ENCODE data around the gene SHISA4. TPM values are rescaled to one million over a fixed set of nuclear protein-coding genes. Genes with fewer than 3 reads are reported as not detected.

The SHISA4 gene
- total RNA-seq, 1 experiment from 2014 or later, result 14.3 TPM

DNA sequence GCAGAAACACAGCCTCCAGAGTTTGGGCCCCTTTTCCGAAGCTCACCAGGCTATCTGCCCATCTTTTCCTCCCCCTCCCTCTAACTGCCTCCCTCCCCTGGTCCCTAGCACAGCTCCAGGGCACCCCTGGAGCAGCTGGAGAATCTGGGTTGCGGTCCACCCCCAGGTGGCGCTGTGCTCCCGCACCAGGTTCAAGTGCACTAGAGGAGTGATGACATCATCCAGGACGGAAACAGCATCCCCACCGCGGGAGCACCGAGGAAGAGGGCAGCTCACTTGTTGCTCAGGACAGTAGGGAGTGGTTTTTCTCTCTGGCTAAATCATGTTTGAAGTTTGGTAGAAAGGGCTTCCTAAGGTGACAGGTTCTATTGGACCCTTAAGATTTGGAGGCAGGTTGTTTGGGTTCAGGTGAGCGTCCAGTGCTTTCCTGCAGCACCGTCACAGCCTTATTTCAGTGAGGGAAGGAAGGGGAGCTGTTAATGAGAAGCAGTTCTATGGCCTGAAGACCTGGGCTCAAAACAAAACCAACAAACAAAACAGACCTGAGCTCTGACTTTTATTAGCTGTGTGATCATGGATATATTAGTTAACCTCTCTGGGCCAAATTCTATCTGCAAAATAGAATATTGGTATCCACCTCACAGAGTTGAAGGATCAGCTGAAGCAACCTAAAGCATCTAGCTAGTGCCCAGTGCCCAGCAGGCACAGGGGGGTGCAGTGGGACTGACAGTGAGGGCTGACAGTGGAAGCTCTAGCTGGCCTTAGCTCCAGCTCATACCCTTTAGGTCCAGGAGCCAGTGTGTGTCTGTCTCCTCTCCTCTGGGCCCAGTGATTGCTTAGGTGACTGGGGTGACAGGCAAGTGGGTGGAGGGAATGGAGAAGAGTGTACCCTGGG, 7.5 kb downstream of the SHISA4 start:
- no peaks in the 10 kb centered on the region for H3K79me2 ChIP-seq (ENCODE audit: low read length)
- ATAC-seq, result peak; percentile 87
- no peaks in the 10 kb centered on the region for H3F3A ChIP-seq (ENCODE audit: low read length, unreplicated experiment)
- DNase-seq, result peak; percentile 83
- no peaks in the 10 kb centered on the region for H4K20me1 ChIP-seq (ENCODE audit: low read length)
- ChIA-PET POLR2A (ENCODE audit: unreplicated experiment) (interaction anchor here (0.6 kb wide), 1 partner anchor 77 kb away, joined by 3 read pairs; no protein-coding TSS in a partner anchor), CTCF (interaction anchor here (0.6 to 1.7 kb wide), 9 partner anchors 12 to 82 kb away, joined by 3 to 13 read pairs (median 3); partner anchors contain the start of genes LMOD1 and TIMM17A)
- no peak overlapping the region for H3K4me3 ChIP-seq (ENCODE audit: low read length)
- peak overlapping the region; percentile 53 for H3K4me2 ChIP-seq (ENCODE audit: low read length)
- no peaks in the 10 kb centered on the region for H3K27me3 ChIP-seq (ENCODE audit: low read length)
- no peaks in the 10 kb centered on the region for H3K36me3 ChIP-seq (ENCODE audit: low read depth, low read length)
- TF ChIP-seq, protein P1, sequence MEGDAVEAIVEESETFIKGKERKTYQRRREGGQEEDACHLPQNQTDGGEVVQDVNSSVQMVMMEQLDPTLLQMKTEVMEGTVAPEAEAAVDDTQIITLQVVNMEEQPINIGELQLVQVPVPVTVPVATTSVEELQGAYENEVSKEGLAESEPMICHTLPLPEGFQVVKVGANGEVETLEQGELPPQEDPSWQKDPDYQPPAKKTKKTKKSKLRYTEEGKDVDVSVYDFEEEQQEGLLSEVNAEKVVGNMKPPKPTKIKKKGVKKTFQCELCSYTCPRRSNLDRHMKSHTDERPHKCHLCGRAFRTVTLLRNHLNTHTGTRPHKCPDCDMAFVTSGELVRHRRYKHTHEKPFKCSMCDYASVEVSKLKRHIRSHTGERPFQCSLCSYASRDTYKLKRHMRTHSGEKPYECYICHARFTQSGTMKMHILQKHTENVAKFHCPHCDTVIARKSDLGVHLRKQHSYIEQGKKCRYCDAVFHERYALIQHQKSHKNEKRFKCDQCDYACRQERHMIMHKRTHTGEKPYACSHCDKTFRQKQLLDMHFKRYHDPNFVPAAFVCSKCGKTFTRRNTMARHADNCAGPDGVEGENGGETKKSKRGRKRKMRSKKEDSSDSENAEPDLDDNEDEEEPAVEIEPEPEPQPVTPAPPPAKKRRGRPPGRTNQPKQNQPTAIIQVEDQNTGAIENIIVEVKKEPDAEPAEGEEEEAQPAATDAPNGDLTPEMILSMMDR (conservative IDR thresholded peaks at IDR 0.05; ENCODE audit: low read depth, low read length), result peak; percentile 92
- no peak for TF ChIP-seq EZH2 (IDR thresholded peaks at IDR 0.05; ENCODE audit: low read length, unreplicated experiment)
- no peak for TF ChIP-seq EZH2phosphoT487 (IDR thresholded peaks at IDR 0.05; ENCODE audit: borderline replicate concordance, low read length)
- no peaks in the 10 kb centered on the region for H3K9me3 ChIP-seq (ENCODE audit: low read length)
- H3K27ac ChIP-seq (ENCODE audit: low read length), result no peak overlapping the region
- intact Hi-C loops (cut with micrococcal nuclease), result loop anchor here (1.0 to 5.0 kb wide), 2 partner anchors 36 to 76 kb away; no protein-coding TSS in a partner anchor
- peaks cover 13% of the 10 kb centered on the region; the same call in 1 of the 2 replicates for H3K4me1 ChIP-seq (ENCODE audit: insufficient read depth, low read length)
- no TSS peak for BruUV-seq (replicated peaks)
- H2AFZ ChIP-seq (ENCODE audit: low read length), result peak overlapping the region; percentile 54
- no peak overlapping the region for H3K9ac ChIP-seq (ENCODE audit: low read length)
- no peaks in the 10 kb centered on the region for H3K9me2 ChIP-seq (replicated peaks; ENCODE audit: low read length)

DNA sequence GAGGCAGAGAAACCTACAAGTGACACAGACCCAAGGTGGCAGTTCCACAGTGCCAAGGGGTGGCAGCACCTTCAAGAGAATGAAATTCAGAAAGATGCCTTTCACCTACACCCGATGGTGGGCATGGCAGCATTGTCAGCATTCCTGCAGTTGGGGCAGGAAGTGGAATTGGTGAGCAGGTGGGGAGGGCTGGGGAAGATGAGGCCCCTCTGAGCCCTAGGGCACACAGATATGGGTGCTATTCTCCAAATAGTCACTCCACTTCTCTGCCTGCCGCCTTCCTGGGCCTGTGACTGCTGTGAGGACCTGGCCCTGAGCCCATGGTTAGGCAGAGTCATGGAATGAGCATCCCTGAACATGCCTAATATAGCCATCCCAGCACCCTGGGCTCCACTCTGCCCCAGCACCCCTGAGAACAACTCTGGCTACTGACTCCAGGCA, 8.3 kb downstream of the SHISA4 start:
- 0 out of 2 replicates have a peak overlapping the region, but pooled peaks have one; percentile 14 for H3K4me2 ChIP-seq (ENCODE audit: low read length)
- intact Hi-C loops (cut with micrococcal nuclease), result loop anchor here (1.0 to 5.0 kb wide), 2 partner anchors 35 to 75 kb away; no protein-coding TSS in a partner anchor
- ChIA-PET POLR2A (ENCODE audit: unreplicated experiment) (no interaction called here), CTCF (interaction anchor here (0.6 to 1.7 kb wide), 3 partner anchors 41 to 75 kb away, joined by 3 to 12 read pairs (median 3); partner anchors contain the start of gene LMOD1)
- H3K4me3 ChIP-seq (ENCODE audit: low read length), result no peak overlapping the region
- H2AFZ ChIP-seq (ENCODE audit: low read length), result no peak overlapping the region
- H3K9me3 ChIP-seq (ENCODE audit: low read length), result no peaks in the 10 kb centered on the region
- no peak overlapping the region for H3K27ac ChIP-seq (ENCODE audit: low read length)
- no TSS peak for BruUV-seq (replicated peaks)
- no peaks in the 10 kb centered on the region for H3K27me3 ChIP-seq (ENCODE audit: low read length)
- H3K79me2 ChIP-seq (ENCODE audit: low read length), result no peaks in the 10 kb centered on the region
- H3K9ac ChIP-seq (ENCODE audit: low read length), result no peak overlapping the region
- no peaks in the 10 kb centered on the region for H3K9me2 ChIP-seq (replicated peaks; ENCODE audit: low read length)
- no peaks in the 10 kb centered on the region for H3K36me3 ChIP-seq (ENCODE audit: low read depth, low read length)
- peaks cover 13% of the 10 kb centered on the region; the same call in 1 of the 2 replicates for H3K4me1 ChIP-seq (ENCODE audit: insufficient read depth, low read length)
- TF ChIP-seq EZH2 (IDR thresholded peaks at IDR 0.05; ENCODE audit: low read length, unreplicated experiment), result no peak
- TF ChIP-seq, protein P1 (conservative IDR thresholded peaks at IDR 0.05; ENCODE audit: low read depth, low read length), result peak; percentile 25; the same call in 1 of the 2 replicates
- no peaks in the 10 kb centered on the region for H4K20me1 ChIP-seq (ENCODE audit: low read length)
- peak; percentile 45 for DNase-seq
- H3F3A ChIP-seq (ENCODE audit: low read length, unreplicated experiment), result no peaks in the 10 kb centered on the region
- peak; percentile 60 for ATAC-seq

Data from PC-3 (cell line).